ENCODE data around the gene TSPYL1. TPM values are rescaled to one million over a fixed set of nuclear protein-coding genes. Genes with fewer than 3 reads are reported as not detected.

The TSPYL1 gene
- total and polyA plus RNA-seq, 2 of the 8 experiments (the other 6 are each of a cell fraction or from before 2014, with no cell fraction given): 33.2 to 79.1 TPM

GRCh38 chr6:116298973-116299372 is 19.2 kb upstream of the TSPYL1 start:
- Histone ChIP-seq H3K9me3 (ENCODE audit: insufficient read depth in 2 of 2, low read depth in 1 of 2, low read length in 1 of 2) (peaks cover 6 to 7% of the 10 kb centered on the region in 2 experiments), H4K5ac (ENCODE audit: insufficient read length, low read depth, low read length) (no peak overlapping the region), H4K20me1 (replicated peaks in 1 of 2; ENCODE audit: control insufficient read depth in 1 of 2, insufficient read depth in 2 of 2, low read length in 2 of 2) (peaks cover 0 to 1% of the 10 kb centered on the region in 2 experiments), H3K27ac (ENCODE audit: low read depth, low read length) (no peak overlapping the region), H2BK120ac (replicated peaks; ENCODE audit: low read depth, low read length) (no peak overlapping the region), H2BK5ac (ENCODE audit: low read depth, low read length) (no peak overlapping the region), H3K4me3 (ENCODE audit: extremely low read depth in 1 of 4, insufficient read depth in 2 of 4, low read depth in 3 of 4, low read length in 4 of 4) (no peak overlapping the region), H2BK20ac (ENCODE audit: low read length) (no peak overlapping the region), H2BK12ac (ENCODE audit: low read depth, low read length) (no peak overlapping the region), H3K23ac (ENCODE audit: insufficient read length) (no peak overlapping the region), H3K18ac (ENCODE audit: extremely low read depth, low read length) (no peak overlapping the region), H3K4me1 (replicated peaks in 1 of 4; ENCODE audit: control insufficient read depth in 3 of 4, insufficient read depth in 4 of 4, low read length in 3 of 4) (no peaks in the 10 kb centered on the region), H3K4ac (replicated peaks; ENCODE audit: insufficient read length, low read depth, low read length) (no peak overlapping the region), H3K23me2 (ENCODE audit: low read depth, low read length) (no peaks in the 10 kb centered on the region), H3K27me3 (replicated peaks in 1 of 4; ENCODE audit: control insufficient read depth in 3 of 4, extremely low read depth in 1 of 4, insufficient read depth in 3 of 4, low read length in 3 of 4) (no peaks in the 10 kb centered on the region), H3K56ac (replicated peaks; ENCODE audit: insufficient read length, low read depth, low read length) (no peak overlapping the region), H3K79me2 (ENCODE audit: control insufficient read depth in 1 of 2, insufficient read depth in 2 of 2, low read length in 2 of 2) (no peaks in the 10 kb centered on the region), H2AK5ac (ENCODE audit: low read depth, low read length) (no peak overlapping the region), H4K8ac (ENCODE audit: extremely low read depth, insufficient read depth, low read length) (no peak overlapping the region), H3K4me2 (ENCODE audit: insufficient read depth in 1 of 2, low read depth in 2 of 2, low read length in 2 of 2) (no peak overlapping the region), H2AFZ (ENCODE audit: low read length) (no peak overlapping the region), H2BK15ac (ENCODE audit: low read length) (no peak overlapping the region), H3K36me3 (ENCODE audit: control insufficient read depth in 2 of 4, insufficient read depth in 4 of 4, low read length in 3 of 4) (no peaks in the 10 kb centered on the region), H4K91ac (replicated peaks; ENCODE audit: insufficient read length, low read length) (no peak overlapping the region), H3K9ac (replicated peaks in 1 of 4; ENCODE audit: extremely low read depth in 1 of 4, low read depth in 3 of 4, low read length in 3 of 4) (no peak overlapping the region), H3K79me1 (ENCODE audit: low read depth, low read length) (no peaks in the 10 kb centered on the region), H3K14ac (ENCODE audit: insufficient read length) (no peak overlapping the region)
- FAIRE-seq (no peak), DNase-seq (ENCODE audit: low read depth in 1 of 2, low spot score in 2 of 2) (no peak)
- CTCF ChIA-PET (ENCODE audit: partially characterized antibody): interaction anchor here (1.0 to 1.2 kb wide), 2 partner anchors 8 to 11 kb away, joined by 3 to 4 read pairs; no protein-coding TSS in a partner anchor
- POLR2A ChIA-PET (ENCODE audit: partially characterized antibody): no interaction called here
- TF ChIP-seq SIX5 (IDR thresholded peaks at IDR 0.05; ENCODE audit: low read depth, low read length) (no peak), RXRA (IDR thresholded peaks at IDR 0.05; ENCODE audit: insufficient read depth, low read depth, low read length) (no peak), KDM1A (IDR thresholded peaks at IDR 0.05; ENCODE audit: borderline replicate concordance, low read length) (no peak), JUN (IDR thresholded peaks at IDR 0.05; ENCODE audit: low read depth, low read length) (no peak), ASH2L (IDR thresholded peaks at IDR 0.05; ENCODE audit: low read length) (no peak), ATF3 (IDR thresholded peaks at IDR 0.05; ENCODE audit: insufficient read depth, low read depth, low read length) (no peak), RNF2 (IDR thresholded peaks at IDR 0.05; ENCODE audit: borderline replicate concordance, low read depth, low read length, missing control alignments, poor library complexity, severe bottlenecking) (no peak), TEAD4 (IDR thresholded peaks at IDR 0.05; ENCODE audit: low read depth, low read length) (no peak), HDAC2 (IDR thresholded peaks at IDR 0.05; ENCODE audit: borderline replicate concordance in 1 of 2, low read depth in 2 of 2, low read length in 2 of 2) (no peak), JUND (IDR thresholded peaks at IDR 0.05; ENCODE audit: low read length) (no peak), TAF1 (IDR thresholded peaks at IDR 0.05; ENCODE audit: low read depth, low read length) (no peak), SP2 (IDR thresholded peaks at IDR 0.05; ENCODE audit: low read length) (no peak), RBBP5 (IDR thresholded peaks at IDR 0.05; ENCODE audit: borderline replicate concordance, low read depth, low read length) (no peak), EP300 (IDR thresholded peaks at IDR 0.05; ENCODE audit: borderline replicate concordance in 1 of 2, low read depth in 2 of 2, low read length in 2 of 2) (no peak), TCF12 (IDR thresholded peaks at IDR 0.05; ENCODE audit: low read depth, low read length) (no peak)

Data from H1 (cell line).